Measurements from ENCODE around the gene IPCEF1.

The IPCEF1 gene

DNA sequence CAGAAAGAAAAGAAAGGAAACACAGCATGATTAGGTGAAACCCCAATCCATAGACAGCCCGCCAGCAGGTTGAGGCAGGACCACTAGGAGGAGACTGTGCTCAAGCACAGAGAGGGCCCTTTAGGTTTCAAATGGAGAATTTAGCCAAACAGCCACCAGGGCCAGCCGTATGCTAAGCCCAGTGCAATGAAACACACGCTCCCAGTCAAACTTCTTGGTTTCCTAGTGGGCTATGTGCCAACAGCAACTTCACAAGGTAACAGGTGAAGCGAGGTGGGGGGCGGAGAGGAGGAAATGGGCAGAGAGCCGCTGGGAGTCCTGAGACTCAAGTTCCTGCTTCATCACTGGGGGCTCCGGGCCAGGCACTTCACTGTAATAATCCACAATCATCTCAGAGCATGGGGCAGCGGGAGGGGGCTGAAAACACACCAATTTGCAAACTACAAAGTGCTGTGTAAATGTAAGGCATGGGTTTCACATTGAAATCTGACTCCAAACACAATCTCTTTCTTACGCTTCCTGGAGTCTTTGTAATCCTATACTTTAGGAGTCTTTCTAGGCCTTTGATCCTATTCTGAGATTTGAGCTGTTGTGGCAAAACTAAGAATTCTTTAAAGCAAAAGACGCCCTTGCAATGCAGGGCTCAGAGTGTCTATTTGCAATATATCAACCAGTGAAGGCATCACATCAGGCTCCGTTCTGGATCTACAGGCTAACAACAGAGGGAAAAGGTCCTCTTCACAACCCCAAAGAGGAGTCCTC lies 200.3 kb downstream of the IPCEF1 start:
- DNase-seq: no peak

DNA sequence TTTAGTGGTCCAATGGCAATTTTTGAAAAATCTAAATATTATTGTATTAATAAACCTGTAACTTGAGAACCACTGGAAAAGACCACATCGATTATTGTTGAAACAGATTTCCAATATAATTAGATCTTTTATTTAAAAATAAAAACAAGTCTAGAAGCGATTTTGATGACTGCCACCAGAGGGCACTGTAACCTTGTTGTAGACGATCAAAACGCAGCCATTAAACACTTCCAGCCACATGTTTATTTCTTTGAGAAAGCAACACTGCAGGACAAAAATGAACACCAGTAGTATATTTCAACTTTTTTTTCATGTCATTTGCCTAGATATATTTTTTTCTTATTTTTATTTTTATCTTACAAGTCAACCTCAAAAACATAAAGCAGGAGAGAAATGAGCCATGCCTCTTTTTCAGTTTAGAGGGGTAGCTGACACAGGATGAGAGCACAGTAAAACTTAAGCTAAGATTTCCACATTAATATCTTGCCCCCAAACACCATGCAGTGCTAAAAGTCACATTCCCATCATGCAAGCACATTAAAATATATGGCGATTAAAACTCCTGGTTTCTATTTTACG lies 202.1 kb downstream of the IPCEF1 start:
- DNase-seq: peak; percentile 16

DNA sequence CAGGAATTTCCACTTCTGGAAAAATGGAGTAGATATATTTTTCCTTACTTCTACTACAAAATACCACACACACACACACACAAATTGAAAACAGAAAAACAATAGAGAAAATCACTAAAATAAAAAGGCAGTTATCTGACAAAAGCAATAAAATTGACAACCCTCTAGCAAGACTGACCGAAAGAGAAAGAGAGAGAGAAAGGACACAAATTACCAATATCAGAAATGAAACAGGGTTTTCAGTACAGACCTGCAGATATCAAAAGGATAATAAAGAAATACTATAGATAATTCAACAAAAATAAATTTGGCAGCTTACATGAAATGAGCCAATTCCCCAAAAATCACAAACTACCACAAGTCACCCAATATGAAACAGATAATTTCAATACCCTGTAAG lies 212.8 kb downstream of the IPCEF1 start:
- no peak for DNase-seq

DNA sequence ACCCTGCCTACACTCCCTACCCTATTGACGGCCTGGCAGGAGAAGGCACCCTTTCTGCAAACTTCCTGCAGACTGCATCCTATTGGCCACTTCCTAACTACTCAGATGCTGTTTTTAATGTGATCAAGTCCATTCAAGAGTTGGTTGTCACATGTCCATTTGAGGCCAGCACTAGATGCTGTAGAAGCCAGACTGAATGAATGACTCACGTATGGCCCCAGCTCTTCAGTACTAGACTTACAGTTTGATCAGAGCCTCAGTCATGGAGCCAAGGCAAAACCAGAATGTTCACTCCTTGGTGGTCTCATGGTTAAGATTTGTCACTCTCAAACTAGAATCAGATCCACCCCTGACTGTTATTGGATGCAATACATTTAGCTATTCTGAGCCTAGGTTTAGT lies 215.9 kb downstream of the IPCEF1 start:
- no peak for DNase-seq

DNA sequence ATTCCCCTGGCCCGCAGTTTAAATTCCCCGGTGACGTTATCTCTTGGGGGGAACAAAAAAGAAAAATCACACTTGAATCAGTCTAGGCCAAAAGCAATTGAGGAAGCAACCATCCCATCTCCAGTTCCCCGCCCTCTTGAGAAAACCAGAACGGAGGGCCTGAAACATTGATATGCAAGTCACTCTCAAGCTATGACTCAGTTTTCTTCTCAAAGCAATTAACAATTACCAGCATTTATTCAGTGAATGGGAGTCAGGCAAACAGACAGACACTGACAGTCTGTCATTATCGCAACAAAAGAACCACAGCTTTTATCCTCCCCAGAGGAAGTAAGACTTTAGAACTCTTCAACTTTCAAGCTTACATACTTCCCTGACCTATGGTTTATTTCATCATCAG lies 216.7 kb downstream of the IPCEF1 start:
- DNase-seq: no peak

DNA sequence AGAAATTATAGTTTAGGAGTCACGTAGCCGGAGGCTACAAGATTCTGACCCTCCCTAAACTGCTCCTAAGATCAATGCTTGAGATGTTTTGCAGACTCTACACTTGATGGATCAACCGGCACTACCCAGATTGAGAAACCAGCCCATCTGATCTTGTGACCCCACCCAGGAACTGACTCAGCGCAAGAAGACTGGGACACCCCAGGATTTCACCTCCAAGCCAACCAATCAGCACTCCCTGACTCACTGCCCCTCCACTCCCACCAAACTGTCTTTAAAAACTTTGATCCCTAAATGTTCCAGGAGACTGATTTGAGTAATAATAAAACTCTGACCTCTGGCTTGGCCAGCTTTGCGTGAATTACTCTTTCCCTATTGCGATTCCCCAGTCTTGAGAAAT lies 217.8 kb downstream of the IPCEF1 start:
- DNase-seq: no peak

DNA sequence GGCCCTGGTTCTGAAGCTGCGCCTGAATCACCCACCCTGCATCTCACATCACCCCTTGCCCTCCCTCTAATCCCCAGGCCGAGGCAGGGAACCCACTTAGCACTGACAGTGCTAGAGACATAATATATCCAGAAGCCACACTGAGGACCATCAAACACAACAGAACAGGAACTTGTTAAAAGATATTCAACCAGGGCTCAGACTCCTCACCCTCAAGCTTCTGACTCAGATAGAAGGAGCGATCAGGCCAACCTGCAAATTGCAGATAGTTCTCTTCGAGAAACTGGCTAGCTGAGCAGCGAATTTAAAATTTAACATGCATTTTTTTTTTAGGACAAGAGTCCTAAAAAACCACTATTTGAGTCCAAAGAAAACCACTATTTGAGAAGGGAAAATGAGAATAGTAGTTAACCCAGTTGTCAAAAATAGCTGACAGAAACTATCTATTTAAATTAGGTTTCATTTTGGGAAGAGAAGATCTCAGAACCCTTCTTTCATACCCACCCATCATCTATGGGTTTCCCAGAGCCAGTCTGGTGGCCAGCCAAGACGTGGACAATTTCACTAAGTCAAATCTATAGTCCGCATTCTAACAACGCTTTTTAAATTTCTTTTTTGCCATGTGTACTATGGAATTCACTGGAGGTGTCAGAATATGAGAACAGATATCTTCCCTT lies 222.0 kb downstream of the IPCEF1 start:
- DNase-seq: no peak

DNA sequence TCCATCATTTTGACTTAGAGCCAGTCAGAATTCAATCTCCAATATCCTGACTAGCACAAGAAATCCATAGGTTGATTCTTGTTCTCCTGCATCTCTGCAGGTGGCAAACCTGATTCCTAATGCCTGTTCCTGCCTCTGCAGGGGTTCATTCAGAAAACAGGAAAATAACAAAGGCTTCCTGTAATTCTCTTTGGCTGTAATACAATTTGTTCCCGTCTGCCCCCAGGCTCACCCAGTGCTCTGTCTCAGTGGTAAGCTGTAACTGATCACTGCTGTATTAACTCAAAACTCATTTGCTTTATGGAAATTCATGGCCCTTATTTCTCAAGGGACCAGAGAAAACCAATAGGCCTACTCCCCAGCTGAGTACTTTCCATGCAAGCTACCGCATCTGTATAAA lies 228.9 kb downstream of the IPCEF1 start:
- DNase-seq: peak; percentile 33

DNA sequence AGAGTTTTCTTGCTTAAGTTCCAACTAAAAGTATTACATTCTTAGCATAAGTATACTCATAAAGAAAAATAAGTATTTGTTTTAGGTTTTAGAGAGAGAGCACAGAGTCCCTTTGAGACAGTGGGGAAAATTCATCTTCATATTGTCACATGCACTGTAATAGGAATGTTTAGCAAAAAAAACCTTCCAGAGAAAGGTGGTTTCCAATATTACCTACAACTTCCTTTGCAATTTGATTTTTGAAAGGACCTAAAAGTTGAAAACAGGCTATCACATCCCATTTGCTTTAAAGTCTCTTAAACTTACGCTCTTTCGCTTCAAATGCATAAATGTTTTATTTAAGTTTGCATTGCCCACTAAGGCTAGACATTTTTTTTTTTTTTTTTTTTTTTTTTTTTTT lies 231.2 kb downstream of the IPCEF1 start:
- no peak for DNase-seq

DNA sequence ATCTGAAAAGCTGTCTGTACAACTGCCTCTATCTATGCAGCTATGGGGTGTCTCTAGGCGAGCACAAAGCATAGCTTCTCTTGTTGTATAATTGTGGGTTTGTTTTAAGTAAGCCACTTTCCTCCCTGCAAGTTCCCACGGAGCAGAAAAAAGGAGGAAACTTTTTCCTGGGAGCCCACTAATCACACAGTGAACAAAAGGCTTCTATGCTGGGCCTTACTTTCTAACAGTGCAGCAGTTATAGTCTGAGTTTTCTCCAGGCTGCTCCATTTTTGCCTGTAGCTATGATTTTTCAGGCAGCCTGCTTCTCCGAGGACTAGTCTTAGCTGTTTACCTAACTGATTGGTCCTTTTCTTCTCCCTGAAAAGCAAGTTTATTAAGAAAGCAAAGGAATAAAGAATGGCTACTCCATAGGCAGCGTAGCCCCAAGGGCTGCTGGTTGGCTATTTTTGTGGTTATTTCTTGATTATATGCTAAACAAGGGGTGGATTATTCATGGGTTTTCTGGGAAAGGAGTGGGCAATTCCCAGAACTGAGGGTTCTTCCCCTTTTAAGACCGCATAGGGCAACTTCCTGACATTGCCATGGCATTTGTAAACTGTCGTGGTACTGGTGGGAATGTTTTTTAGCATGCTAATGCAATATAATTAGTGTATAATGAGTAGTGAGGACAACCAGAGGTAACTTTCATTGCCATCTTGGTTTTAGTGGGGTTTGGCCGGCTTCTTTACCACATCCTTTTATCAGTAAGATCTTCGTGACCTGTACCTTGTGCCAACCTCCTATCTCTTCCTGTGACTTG lies 233.2 kb downstream of the IPCEF1 start:
- DNase-seq: no peak

DNA sequence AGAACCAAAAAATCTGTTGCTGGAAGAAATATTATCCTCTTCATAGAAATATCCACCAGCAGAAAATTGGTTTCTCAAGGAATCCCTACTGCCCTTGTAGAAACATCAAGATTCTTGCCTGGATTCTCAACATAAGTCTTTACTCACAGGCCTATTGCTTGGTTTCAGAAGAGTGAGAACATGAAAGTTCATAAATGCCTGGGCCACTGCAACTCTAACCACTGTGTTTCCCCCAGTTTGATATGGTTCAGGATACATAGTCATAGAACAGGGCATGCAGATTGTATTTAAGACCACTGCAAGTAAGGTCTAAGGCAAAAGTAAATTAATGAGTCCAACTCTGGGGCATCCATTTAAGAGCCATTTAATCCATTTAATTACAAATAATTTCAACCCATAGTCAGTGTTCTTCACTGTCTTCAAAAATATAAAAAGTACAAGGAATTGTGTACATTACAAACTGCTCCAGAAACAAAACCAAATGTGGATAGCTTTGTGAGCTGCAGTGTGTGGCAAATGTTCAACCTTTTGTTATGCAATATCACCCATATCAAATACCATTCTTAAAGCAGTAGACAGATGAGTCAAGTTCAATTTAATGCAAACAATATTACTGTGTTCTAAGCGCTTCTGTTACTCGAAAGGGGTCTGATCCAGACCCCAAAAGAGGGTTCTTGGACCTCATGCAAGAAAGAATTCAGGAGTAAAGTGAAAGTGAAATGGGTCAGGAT lies 234.2 kb downstream of the IPCEF1 start:
- no peak for DNase-seq

DNA sequence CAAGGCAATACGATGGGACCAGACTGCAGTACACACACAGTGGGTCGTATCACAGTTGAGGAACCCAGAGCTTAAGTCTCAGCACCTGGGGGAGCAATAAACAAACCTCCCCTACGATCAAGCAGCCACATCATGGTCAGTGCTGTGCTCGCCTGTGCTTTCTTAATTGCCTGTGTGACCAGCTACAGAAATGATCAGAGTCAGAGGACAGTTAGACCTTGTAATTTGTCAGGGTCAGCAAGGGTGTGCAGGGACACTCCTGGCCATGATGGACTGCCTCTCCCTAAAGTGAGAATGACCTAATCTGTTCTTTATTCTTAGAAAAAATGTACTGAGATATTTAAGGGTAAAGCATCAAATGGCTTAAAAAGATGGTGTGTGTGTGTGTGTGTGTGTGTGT lies 239.1 kb downstream of the IPCEF1 start:
- no peak for DNase-seq

DNA sequence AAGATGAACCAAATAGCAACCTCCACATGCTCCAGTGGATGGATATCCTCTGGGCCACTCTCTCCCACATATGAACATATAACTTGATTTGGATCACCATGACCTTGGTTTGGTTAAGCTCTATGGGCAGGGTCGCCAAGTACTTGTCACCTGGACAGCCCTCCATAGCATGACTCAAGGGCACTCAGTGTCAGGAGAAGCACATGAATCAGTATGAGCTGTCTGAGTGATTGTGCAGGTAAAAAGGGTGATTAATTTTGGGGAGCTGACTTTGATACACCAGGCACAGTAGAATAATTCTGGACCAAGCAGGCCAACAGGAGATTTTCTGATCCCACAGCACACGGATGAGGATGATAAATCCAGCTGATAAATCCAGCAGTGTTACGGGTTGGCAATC lies 243.2 kb downstream of the IPCEF1 start:
- DNase-seq: no peak

DNA sequence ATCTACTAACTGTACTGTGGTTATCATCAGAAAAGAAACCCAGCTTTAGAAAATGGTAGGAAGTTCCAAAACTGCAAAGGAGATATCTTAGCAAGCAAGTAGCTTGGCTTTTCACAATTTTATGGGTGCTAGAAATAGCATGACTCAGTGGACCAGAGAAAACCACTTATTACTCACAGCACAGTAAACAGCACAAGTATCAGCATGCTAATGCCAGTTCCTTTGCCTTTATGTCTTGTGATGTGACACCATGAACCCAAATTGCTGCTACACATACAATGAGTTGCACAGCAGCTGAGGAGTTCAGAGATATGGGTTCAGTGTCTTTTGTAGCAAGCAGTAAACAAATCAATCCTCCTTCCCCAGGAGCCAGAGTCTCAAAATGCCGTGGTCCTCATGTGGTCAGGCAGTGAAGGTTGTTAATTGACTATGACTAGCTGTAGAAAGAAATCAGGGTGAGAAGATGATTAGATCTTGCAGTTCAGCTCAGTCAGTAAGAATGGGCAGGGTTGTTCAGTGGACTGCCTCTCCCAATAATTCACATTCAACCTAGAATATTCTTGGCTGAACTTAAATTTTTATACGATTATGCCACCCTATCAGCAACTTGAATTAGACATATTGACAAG lies 244.3 kb downstream of the IPCEF1 start:
- no peak for DNase-seq

DNA sequence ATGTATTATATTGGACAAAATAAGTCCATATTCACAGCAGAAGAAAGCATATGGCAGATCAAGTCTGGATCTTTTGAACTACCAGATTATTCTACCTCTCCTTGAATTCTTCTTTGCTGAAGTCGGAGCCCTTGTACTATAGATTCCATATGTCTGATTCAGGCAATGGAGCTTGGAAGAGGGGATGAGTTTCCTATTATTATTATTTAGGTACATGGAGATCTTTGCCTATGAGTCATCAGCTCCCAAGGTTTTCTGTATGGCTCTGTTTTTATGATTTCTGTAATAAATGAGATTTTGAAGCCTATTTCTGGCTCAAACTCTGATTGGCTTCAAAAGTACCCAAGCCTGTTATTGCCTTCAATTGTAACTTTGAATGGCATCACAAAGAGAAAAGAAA lies 245.6 kb downstream of the IPCEF1 start:
- DNase-seq: no peak

DNA sequence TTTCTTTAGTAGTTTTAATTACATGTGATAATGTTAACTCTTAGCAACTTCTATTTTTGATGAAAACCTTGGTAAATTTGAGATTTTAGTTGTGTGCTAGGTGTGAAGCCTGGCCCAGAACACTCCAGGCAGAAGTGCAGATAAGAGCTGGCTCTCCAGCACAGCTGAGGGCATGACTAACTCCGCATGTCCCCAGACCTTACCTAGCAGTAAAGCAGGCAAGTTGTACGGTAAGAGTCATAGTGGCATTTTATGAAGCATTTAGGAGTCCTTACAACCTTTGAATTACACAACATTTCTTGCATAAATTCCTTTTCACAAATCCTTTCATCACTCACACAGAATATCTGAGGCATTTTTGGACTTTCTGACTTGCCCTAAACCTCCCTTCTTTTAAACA lies 250.4 kb downstream of the IPCEF1 start:
- DNase-seq: no peak

Data from NCI-H1417 treated with DMSO at 0.1 percent for 48 hours (cell line).